T-helper 17 cell (primary cell): Measurements from ENCODE around the gene PCGF1. TPM values are rescaled to one million over a fixed set of nuclear protein-coding genes. Genes with fewer than 3 reads are reported as not detected.

Experiments
- ATAC-seq: fragments of 150-1000 bp; cut with Tn5 transposase; 2 replicates; pipeline ENCODE4 v1.10.0; 2021; ENCODE audit warnings: mild to moderate bottlenecking, moderate library complexity
- DNase-seq, 3 donors: peaks; one replicate each; pipeline versions ENCODE4 v3.0.0 to v3.0.0-alpha.2; 2020 to 2021
- H3K9me3 ChIP-seq: one replicate; pipeline ENCODE4 v1.7.0; 2013; ENCODE audit warnings: low read length, mild to moderate bottlenecking; ENCODE audit not compliant: control insufficient read depth, poor library complexity, severe bottlenecking
- H3K27ac Mint-ChIP-seq: one replicate; pipeline ENCODE4 v1.8.0; 2022; ENCODE audit warnings: mild to moderate bottlenecking, moderate library complexity, mixed read lengths
- H3K27me3 Mint-ChIP-seq: one replicate; pipeline ENCODE4 v1.8.0; 2022; ENCODE audit warnings: mixed read lengths
- H3K36me3 Mint-ChIP-seq: one replicate; pipeline ENCODE4 v1.8.0; 2022; ENCODE audit warnings: low read depth, mixed read lengths
- H3K4me1 Mint-ChIP-seq: one replicate; pipeline ENCODE4 v1.8.0; 2022; ENCODE audit warnings: mild to moderate bottlenecking, mixed read lengths
- H3K4me3 Mint-ChIP-seq: one replicate; pipeline ENCODE4 v1.8.0; 2022; ENCODE audit warnings: mild to moderate bottlenecking, moderate library complexity, mixed read lengths
- total RNA-seq, 4 donors: library from RNA in 2 of 4; stranded (reverse) in 2 of 4; gene quantifications; one replicate each; pipeline ENCODE4 v1.2.3 and lab custom pipeline; 2022 to 2026

The PCGF1 gene
- total RNA-seq, 2 donors from 2014 or later: 28.2 to 31.5 TPM

DNA sequence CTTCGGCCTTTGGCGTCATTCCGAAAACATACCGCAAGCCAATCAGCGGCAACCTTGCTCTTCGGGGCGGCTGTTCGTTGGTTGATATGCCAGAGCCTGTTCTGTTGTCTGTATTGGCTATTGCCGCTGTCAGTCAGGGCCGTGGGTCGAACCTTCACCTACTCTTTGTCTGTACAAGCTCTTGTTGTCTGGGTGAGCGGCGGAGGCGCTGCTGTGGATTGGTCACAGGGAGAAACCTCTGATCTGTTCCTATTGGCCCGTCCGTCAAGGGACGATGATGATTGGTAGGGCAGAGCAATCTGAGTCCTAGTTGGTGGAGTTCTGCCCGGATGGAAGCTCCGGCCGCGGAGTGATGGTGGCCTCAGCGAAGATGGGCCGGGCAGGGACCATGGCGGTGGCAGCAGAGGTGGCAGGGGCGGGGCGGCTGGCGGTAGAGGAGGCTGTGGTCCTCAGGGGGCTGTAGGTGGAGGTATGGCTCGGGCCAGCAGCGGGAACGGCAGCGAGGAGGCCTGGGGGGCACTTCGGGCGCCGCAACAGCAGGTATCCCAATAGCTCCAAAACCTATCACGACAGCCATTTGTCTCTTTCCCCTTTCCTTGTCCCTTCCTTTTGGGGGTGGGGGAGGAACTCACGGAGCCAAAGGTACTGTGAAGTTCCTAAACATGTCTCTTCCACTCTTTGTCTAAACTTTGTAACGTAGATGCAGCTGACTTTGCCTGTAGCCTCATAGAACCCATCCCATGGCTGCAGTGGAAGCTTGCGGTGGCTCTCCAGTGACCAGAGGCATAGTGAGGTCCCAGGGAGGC lies 49.2 kb downstream of the PCGF1 start, which contains the start of gene WBP1:
Gene WBP1 (plus strand): TSS at position 307 of the 806 bp plus-strand sequence. CDS start 165 bp downstream, at position 472.
- ATAC-seq (peak; percentile 84), DNase-seq (peak; percentile 89 to 98 (median 96))
- H3K27me3 Mint-ChIP-seq: no peaks in the 10 kb centered on the region
- H3K4me1 Mint-ChIP-seq: peaks cover 56% of the 10 kb centered on the region
- H3K9me3 ChIP-seq: no peaks in the 10 kb centered on the region
- H3K36me3 Mint-ChIP-seq: peaks cover 10% of the 10 kb centered on the region
- peak within 1 kb of the TSS; percentile 100 for H3K4me3 Mint-ChIP-seq
- peak within 1 kb of the TSS; percentile 100 for H3K27ac Mint-ChIP-seq

DNA sequence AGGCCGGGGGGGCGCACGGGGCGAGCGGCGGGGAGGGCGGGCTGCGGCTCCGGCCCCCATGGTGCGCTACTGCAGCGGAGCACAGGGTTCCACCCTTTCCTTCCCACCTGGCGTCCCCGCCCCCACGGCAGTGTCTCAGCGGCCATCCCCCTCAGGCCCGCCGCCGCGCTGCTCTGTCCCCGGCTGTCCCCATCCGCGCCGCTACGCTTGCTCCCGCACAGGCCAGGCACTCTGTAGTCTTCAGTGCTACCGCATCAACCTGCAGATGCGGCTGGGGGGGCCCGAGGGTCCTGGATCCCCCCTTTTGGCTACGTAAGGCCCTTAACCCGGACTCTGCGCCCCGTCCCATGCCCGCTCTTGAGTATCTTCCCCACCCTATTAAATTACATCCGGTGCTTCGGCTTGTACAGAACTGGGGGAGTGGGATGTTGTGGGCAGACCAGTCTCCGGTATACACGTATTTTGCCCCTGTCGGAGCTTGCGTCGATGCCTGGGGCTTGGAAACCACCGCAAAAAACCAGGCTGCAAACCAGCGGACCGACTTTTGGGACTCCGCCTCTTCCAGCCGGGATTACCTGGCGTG lies 49.9 kb downstream of the PCGF1 start:
- H3K27me3 Mint-ChIP-seq: no peaks in the 10 kb centered on the region
- DNase-seq (peak; percentile 70 to 75 (median 72)), ATAC-seq (peak; percentile 67)
- H3K4me1 Mint-ChIP-seq: peaks cover 57% of the 10 kb centered on the region
- peak overlapping the region; percentile 100 for H3K27ac Mint-ChIP-seq
- peaks cover 10% of the 10 kb centered on the region for H3K36me3 Mint-ChIP-seq
- peak overlapping the region; percentile 100 for H3K4me3 Mint-ChIP-seq
- no peaks in the 10 kb centered on the region for H3K9me3 ChIP-seq

DNA sequence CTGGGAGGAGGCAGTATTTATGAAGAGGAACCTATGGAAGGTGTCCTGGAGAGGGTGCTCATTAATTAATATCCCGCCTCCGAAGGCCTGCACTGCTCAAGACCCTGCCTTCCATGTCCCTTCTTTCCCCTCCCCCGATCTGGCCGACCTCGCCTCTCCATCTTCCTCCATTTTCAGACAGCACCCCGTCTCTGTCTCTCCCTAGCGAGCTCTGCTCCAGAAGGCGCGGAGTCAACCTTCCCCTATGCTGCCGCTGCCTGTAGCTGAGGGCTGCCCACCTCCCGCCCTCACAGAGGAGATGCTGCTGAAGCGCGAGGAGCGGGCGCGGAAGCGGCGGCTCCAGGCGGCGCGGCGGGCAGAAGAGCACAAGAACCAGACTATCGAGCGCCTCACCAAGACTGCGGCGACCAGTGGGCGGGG lies 50.4 kb downstream of the PCGF1 start:
- Mint-ChIP-seq H3K4me1 (peaks cover 59% of the 10 kb centered on the region), H3K27ac (peak overlapping the region; percentile 100), H3K27me3 (no peaks in the 10 kb centered on the region), H3K36me3 (peaks cover 10% of the 10 kb centered on the region), H3K4me3 (peak overlapping the region; percentile 100)
- H3K9me3 ChIP-seq: no peaks in the 10 kb centered on the region
- DNase-seq (no peak), ATAC-seq (no peak)

Other genes with a start within 250 kb of the PCGF1 start
- 10 to 100 TPM in 1 of 2 donors, 1 to 10 TPM in 1; 9.1 to 10.5 TPM for gene SLC4A5, start 164.3 kb downstream of the PCGF1 start, total RNA-seq
- gene DCTN1, start 127.4 kb downstream of the PCGF1 start, total RNA-seq: 10 to 100 TPM; 78.5 to 85.7 TPM
- 1 to 10 TPM; 2.9 to 3.3 TPM for gene C2orf81, start 86.1 kb downstream of the PCGF1 start, total RNA-seq
- 10 to 100 TPM; 33.6 to 42.8 TPM for gene WDR54, start 86.0 kb downstream of the PCGF1 start, total RNA-seq
- gene RTKN, start 65.8 kb downstream of the PCGF1 start, total RNA-seq: under 1 TPM; 0.37 to 0.57 TPM
- 10 to 100 TPM; 35.1 to 45.2 TPM for gene INO80B, start 52.6 kb downstream of the PCGF1 start, total RNA-seq
- 10 to 100 TPM; 61.7 to 64.2 TPM for gene WBP1, start 49.3 kb downstream of the PCGF1 start, total RNA-seq
- 10 to 100 TPM; 66.2 to 68.9 TPM for gene MOGS, start 42.3 kb downstream of the PCGF1 start, total RNA-seq
- gene MRPL53, start 35.0 kb downstream of the PCGF1 start, total RNA-seq: 10 to 100 TPM; 31.4 to 67.9 TPM
- 10 to 100 TPM; 13.7 to 14.7 TPM for gene CCDC142, start 24.7 kb downstream of the PCGF1 start, total RNA-seq
- 10 to 100 TPM; 32.3 to 36.6 TPM for gene TTC31, start 24.6 kb downstream of the PCGF1 start, total RNA-seq
- gene LBX2, start 8.1 kb downstream of the PCGF1 start, total RNA-seq: under 1 TPM in 1 of 2 donors, not detected in 1; 0.26 TPM
- 1 to 10 TPM in 1 of 2 donors, under 1 TPM in 1; 0.16 to 1.5 TPM for gene TLX2, start 6.8 kb upstream of the PCGF1 start, total RNA-seq
- gene DQX1, start 18.5 kb upstream of the PCGF1 start, total RNA-seq: under 1 TPM in 1 of 2 donors, not detected in 1; 0.23 TPM
- 100 to 1,000 TPM; 139 to 153 TPM for gene AUP1, start 22.0 kb upstream of the PCGF1 start, total RNA-seq
- gene HTRA2, start 22.2 kb upstream of the PCGF1 start, total RNA-seq: 10 to 100 TPM; 18.5 to 21.4 TPM
- gene LOXL3, start 46.2 kb upstream of the PCGF1 start, total RNA-seq: 1 to 10 TPM in 1 of 2 donors, under 1 TPM in 1; 0.75 to 2.0 TPM
- 10 to 100 TPM in 1 of 2 donors, 1 to 10 TPM in 1; 8.3 to 14.6 TPM for gene DOK1, start 47.0 kb upstream of the PCGF1 start, total RNA-seq
- under 1 TPM in 1 of 2 donors, not detected in 1; 0.60 TPM for gene M1AP, start 140.6 kb upstream of the PCGF1 start, total RNA-seq
- gene SEMA4F, start 146.6 kb upstream of the PCGF1 start, total RNA-seq: 10 to 100 TPM in 1 of 2 donors, 1 to 10 TPM in 1; 9.5 to 11.1 TPM